Measurements from ENCODE around the gene SMDT1.
"Not testable (repeated sequence)": the region's sequence is repeated elsewhere in the genome, so short reads cannot be mapped to it uniquely, and the experiment has no call there.

Gene SMDT1

DNA sequence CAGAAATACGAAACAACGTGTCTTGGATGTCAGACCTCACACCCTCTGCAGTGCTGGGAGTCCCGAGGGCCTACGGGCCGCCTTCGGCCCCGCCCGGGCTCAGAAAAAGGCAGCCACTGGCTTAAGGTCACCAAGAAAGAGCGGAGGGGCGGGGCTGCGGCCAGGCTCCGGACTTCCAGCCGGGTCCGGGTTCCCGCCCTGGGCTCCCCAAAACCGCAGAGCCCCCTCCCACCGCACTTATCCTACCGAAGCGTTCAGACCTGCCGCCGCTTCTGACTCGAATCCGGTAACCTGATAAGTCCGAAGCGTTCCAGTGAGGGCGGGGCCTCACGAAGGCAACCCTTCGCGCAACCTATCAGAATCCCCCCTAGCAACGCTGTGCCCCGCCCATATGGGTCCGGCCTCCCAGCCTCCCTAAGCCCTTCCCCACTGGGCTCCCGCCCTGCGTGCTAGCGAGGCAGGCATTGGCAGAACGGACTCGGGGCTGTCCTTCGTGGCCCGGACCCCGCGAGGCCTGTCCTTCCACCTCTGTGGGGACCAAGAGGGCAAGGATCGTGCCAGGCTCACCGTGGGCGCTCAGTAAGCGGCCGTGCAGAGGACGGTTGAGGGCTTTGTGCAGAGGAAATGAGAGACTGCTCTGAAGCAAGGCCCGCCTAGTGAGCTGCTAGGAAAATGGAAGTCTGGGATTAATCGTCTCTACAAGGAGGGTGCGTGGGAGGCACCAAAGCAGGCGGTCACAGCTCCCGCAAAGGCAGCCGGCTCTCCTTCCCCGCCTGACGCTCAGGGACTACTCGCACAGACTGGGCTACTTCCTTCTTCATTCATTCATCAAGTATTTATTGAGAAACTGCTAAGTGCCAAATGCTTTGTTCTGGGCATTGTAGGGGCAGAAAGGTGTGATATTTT, 8.7 kb upstream of the SMDT1 start, which contains the start of gene NAGA:
TSS of gene NAGA (minus strand) at position 296 of the 906 bp plus-strand sequence. CDS start 515 bp downstream, outside the sequence.
- peak; percentile 97 for DNase-seq (ENCODE audit: low spot score)

DNA sequence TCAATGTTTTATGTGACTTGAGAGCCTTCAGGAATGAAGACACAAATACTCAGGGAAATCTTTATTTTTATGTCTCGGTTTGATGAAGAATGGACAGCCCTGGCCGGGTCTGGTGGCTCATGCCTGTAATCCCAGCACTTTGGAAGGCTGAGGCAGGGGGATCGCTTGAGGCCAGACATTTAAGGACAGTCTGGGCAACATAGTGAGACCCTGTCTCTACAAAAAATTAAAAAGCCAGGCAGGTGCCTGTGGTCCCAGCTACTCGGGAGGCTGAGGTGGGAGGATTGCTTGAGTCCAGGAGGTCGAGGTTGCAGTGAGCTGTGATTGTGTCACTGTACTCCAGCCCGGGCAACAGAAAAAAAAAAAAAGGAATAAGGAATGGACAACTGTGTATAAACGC, 8.0 kb upstream of the SMDT1 start:
- DNase-seq (ENCODE audit: low spot score), result not testable (repeated sequence)

DNA sequence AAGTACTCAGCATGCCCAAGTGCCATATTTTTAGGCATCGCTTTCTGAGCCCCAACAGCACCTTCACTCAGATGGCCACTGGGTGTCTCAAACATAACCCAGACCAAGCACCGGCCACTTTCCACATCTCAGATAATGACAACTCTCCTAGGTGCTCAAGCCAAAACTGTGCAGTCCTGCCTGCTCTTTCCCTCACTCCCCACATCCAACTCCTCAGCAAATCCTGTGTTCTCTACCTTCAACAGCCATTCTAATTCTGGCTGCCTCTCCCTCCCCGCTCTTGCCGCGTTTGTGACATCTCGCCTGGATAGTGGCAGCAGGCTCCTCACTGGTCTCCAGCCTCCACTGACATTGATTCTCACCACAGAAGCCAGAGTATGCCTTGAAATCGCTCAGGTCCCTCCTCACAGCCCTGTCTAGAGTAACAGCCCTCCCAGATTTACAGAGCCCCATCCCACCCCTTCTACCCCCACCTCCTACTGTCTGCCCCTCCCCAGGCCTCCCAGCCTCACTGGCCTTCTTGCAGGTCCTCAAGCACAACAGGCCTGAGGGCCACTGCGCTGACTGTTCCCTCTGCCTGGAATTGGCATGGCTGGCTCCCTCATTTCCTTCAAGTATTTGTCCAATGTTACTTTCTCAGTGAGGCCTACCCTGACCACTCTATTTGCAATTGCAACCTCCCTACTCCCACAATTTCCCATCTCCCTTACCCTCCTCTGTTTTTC, 6.7 kb upstream of the SMDT1 start:
- peak; percentile 29 for DNase-seq (ENCODE audit: low spot score)

DNA sequence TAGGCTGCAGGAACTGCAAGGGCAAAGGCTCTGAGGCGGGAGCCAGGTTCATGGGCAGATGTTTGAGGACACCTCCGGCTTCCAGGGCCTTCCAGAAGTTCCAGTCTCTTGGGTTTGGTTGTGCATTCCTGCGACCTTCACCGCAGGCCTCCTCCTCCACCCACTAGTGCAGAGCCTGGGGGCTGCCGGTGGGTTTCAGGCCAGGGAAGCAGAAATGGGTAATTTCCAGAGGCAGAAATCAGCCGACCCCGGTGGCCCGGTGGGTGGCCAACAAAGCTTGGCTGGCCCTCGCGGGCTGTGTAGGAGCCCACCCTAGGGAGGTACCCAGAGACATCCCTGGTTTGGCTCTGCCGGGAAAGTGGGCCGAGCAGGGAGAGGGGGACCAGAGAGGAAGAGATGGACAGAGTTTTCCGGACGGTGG, 5.9 kb upstream of the SMDT1 start:
- no peak for DNase-seq (ENCODE audit: low spot score)

DNA sequence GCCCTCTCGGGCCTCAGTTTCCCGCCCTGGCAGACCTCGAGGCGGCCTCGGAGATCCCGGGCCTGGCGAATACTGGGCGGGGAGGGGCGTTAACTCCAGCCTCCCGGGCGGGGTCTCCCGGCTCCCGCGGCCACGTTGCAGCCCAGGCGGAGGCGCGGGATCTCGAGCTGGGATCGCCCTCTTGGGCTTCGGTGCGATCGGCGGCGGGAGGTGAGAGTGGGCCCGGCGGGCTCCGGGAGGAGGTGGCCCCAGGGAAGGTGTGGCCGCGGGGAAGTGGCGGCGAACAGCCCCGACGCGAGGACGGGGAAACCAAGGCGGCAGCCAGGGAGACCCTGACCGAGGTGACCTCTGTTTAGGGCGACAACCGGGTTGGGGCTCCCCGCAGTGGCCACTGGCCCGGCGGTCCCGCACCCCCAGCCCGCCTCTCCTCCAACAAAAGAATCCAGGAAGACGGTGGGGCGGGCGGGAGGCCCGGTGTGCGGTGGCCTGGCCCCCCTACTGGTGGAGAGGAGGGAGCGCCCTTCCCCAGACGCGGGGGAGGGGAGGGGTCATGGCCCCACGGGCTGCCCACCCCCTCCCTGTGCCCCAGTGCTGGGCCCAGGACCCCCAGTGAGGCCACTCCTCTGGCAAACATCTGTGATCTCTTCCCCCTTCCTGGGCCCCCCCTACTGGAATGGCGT, 5.2 kb upstream of the SMDT1 start, which contains the start of gene PHETA2:
TSS of gene PHETA2 (plus strand) at position 117 of the 680 bp plus-strand sequence. CDS start 3,046 bp downstream, outside the sequence.
- no peak for DNase-seq (ENCODE audit: low spot score)

DNA sequence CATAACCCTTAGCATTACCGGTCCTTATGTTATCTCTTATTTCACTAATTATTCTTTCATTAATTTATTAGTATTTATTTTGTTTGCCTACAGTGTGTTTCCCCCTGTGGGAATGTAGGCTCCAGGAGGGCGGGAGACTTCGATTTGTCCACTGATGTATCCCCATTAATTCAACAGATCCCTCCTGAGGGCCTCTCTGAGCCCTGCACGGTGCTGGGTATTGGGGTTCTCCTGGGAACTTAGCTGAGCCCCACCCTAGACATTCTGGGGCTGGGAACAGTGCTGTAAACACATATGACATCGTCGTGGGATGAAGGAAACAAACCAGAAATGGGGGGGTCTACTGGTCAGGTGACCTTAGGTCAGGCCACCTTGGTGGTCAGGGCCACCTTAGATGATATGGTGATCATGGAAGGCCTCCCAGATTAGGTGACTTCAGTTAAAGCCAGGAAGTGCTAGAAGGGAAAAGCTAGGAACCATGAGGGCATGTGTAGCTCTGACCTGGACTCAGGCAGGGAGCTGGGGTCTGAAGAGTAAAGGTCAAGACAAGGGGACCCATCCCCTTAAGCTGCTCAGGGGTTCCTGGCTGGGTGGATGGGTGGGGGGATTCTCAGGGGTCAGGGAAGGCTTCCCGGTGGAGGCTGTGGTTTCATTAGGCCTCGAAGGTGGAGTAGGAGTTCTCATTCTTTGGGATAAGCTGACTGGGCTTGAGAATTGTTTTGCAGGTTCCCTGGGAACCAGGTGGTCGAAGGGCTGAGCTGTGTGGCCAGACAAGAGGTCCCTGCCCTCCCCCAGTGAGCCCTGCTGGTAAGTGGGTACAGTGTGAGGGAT, 4.4 kb upstream of the SMDT1 start:
- no peak for DNase-seq (ENCODE audit: low spot score)

DNA sequence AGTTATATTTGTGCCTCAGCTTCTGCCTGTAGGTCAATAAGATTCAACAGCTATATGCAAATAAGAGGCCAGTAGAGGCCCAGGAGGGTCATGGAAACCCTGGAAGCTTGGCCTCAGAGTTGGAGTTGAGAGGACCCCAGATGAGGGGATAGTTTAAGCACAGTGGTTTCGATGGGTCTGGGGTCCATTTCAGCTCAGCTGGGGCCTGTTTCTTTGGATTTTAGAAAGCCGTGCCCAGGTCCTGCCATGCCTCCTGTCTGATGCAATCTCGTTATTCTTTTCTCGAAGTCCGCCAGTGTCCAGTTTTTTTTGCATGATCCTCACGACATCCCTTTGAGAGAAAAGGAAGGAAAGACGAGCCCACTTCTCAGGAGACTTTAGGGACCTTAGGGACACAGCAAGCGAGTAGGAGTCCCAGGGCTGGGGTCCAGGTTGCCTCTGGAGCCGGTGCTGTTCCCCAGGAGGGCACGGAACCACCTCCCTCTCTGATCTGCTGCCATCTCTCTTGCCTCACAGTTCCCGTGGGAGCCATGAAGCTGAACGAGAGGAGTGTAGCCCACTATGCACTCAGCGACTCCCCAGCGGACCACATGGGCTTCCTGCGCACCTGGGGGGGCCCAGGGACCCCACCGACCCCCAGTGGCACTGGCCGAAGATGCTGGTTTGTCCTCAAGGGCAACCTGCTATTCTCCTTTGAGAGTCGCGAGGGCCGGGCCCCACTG, 2.6 kb upstream of the SMDT1 start:
- DNase-seq (ENCODE audit: low spot score), result no peak

DNA sequence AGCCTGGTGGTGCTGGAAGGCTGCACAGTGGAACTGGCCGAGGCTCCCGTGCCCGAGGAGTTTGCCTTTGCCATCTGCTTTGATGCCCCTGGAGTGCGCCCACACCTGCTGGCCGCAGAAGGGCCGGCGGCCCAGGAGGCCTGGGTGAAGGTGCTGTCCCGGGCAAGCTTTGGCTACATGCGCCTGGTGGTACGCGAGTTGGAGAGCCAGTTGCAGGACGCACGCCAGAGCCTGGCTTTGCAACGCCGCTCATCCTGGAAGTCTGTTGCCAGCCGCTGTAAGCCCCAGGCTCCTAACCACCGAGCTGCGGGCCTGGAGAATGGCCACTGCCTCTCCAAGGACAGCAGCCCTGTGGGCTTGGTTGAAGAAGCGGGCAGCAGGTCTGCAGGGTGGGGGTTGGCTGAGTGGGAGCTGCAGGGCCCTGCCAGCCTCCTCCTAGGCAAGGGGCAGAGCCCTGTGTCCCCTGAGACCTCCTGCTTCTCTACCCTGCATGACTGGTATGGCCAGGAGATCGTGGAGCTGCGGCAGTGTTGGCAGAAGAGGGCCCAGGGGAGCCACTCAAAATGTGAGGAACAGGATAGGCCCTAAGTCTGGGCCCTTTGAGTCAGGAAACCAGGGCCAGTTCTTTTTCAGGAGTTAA, 1.9 kb upstream of the SMDT1 start:
- no peak for DNase-seq (ENCODE audit: low spot score)

DNA sequence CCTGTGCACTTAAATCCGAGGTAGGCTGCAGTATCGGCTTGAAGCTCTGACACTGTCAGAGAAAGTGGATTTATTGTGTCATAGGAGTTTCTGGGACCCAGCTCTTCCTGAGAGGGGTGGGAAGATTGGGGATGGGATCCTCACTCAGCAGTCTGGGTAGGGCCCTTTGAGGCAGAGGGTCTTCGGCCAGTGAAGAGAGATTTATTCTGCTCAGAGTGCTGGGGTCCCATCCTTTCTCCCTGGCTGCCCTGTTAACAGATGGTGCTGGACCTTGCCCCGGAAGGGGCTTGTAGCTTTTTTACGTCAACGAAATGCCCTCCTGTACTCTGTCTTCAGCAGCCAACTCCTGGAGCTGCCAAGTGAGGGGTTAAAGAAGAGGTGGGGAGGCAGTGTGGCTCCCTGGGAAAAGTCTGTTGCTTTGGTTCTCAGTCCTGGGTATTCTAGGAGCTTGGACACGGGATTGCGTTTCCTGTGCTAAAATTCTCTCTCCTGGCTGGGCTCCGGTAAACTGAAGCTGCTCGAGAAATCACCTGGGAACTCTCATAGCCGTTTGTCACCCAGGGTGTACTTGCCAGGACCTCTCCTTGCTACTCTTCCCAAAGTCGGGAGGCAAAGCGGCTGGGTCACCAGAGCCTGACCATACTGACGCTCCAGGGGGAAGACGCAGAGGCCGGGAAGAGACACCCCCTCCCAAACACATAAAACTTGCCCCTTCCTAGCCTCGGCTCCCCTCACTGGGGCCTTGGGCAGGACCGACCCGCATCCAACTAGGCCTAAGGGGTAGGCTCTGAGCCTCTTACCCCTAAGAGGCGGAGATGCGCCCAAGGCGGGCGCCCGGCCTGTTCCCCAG, 806 bp upstream of the SMDT1 start:
- no peak for DNase-seq (ENCODE audit: low spot score)

DNA sequence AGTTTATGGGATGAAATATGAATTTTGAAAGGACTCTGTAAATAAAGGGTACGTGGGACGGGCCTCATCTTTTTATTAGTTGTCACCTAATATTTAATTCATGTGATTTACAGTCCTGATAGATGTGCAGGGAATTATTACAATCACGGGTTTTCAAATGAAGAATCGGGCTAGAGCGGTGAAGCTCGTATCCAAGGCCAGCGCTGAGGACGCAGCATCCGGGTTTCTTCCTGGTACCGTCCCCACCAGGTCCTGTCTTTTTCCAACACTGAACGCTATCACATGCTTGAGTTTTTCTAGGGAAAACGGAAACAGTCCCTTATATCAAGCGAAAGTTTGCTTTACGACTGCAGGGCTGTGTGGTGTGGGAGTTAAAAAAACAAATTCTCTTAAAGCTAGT, 787 bp downstream of the SMDT1 start:
- no peak for DNase-seq (ENCODE audit: low spot score)

DNA sequence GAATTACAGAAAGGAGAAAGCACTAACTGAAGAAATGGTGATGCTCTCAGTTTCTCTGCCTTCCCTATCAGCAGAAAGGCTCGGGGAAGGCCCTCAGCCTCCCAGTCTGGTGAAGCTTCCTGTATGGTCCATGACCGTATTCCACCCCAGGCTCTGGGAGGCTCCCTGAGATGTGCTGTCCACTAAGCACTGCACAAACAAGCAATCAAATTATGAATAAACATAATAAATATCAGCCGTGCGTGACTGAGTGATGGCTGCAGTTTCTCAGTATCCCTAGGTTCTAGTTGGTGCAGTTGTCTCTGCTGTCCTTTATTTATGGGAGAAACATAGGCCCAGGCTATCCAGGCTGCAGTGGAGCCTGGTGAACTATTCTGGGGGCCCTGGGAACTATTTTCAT, 3.6 kb downstream of the SMDT1 start:
- DNase-seq (ENCODE audit: low spot score), result no peak

DNA sequence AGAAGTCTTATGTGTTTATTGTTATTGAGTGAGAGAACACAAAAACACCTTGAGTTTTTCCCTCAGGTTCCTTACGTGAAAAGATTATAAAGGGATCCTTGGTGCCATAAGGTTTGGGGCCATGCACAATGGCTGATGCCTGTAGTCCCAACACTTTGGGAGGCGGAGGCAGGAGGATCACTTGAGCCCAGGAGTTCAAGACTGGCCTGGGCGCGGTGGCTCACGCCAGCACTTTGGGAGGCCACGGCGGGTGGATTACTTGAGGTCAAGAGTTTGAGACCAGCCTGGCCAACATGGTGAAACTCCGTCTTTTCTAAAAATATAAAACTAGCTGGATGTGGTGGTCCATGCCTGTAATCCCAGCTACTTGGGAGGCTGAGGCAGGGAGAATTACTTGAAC, 5.4 kb downstream of the SMDT1 start:
- no peak for DNase-seq (ENCODE audit: low spot score)

DNA sequence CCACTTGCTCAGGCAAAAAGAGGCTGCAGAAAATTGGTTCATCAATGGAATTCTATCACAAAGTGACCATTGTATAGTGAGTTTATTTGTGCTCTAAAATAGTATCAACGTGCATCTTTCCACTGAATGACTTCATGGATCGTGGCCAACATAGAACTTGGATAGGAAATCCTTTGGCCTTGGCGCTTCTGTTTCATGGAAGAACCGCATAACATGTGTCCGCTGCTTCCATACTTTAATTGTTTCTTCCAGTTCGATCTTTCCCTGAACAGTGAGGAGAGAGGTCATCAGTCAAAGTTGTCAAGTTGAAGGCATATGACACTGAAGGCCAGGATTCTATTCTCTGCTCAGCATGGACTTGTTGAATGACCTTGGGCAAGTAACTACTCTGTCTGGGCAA, 6.6 kb downstream of the SMDT1 start:
- no peak for DNase-seq (ENCODE audit: low spot score)

DNA sequence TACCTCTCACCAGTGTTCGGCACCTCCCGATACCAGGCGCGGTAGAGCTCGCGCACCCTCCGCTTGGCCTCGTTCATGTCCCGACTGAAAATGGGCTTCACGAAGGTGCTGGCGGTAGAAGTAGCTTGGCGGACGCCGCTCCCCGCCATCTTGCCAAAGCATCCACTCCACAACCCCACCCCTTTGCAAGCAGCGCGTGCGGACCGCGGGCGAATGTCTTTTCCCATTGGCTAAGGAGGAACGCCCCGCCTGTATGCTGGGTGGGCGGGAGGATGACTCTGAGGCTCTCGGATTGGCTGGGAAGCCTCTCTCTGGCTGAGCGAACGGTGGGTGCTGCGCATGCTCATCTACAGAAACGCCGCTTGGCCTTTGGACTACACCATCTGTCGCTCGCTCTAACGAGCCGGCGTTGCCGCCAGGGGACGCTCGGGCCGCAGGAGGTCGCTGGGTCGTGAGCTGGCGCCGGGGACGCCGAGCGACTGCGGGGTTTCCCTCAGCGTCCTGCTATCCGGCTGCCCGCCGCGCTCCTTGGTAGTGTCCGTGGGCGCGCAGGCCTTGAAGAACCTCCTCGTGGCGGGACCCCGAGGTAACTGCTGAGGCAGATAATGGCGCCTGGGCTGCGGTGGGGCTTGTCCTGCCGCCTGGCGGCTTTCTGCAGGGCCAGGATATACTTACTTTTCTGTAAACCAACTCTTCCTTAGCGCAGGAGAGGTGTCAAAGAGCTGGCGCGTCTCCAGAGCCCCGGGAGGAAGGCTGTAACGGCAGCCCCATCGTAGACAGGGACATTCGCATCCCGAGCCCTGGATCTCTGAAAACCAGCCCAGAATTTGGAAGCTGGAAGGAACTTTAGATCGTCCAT, 11.3 kb downstream of the SMDT1 start, which contains the start of gene NDUFA6:
TSS of gene NDUFA6 (minus strand) at position 177 of the 859 bp plus-strand sequence. CDS start at position 149, 28 bp downstream.
- peak; percentile 99 for DNase-seq (ENCODE audit: low spot score)

DNA sequence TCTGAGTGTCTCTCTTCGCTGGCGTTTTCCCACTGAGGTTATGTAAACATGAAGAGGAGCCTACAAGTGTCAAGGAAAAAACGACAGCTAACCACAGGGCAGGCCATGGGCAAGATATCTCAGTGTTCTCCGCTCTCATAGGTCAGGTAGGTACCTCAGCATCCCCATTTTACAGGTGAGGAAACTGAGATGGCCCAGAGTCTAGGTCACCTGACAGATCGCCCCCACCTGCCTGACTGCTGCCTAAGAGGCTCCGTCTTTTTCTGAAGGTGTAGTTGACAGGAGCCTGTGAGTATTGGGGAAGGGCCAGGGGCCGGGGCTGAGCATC, 11.9 kb downstream of the SMDT1 start:
- DNase-seq (ENCODE audit: low spot score), result no peak

DNA sequence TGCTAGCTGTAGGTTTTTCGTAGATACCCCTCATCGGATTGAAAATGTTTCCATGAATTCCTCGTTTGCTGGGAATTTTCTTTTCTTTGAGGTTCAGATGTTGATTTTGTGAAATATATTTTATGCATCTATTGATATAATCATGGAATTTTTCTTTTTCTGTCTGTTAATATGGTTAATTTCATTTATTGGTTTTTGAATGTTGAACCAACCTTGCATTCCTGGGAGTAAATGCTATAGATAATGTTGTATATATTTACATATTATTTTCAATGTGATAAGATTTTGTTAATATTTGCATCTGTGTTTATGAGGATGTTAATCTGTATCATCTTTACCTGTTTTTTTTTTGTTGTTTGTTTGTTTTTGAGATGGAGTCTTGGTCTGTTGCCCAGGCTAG, 21.7 kb downstream of the SMDT1 start:
- no peak for DNase-seq (ENCODE audit: low spot score)

DNA sequence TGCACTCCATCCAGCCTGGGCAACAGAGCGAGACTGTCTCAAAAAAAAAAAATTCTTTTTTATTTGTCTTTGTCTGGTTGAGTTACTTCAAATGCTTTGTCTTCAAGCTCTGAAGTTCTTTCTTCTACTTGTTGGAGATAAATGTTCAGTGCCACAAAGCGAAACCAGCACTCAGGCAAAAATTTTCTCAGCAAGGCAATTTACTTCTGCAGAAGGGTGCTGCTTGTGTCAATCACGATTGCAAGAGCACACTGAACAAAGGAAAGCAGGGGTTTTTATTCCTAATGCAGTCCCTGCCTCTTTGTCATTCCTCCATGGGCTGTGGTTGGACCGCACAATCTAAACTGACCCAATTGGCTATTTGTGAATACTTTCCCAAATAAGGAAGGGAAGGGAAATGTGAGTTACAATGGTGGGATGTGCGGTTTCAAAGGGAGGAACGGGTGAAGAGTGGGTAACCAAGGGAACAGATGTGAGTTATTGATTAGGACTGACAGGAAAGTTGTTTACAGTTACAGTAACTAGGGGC, 24.9 kb downstream of the SMDT1 start:
- DNase-seq (ENCODE audit: low spot score), result not testable (repeated sequence)

DNA sequence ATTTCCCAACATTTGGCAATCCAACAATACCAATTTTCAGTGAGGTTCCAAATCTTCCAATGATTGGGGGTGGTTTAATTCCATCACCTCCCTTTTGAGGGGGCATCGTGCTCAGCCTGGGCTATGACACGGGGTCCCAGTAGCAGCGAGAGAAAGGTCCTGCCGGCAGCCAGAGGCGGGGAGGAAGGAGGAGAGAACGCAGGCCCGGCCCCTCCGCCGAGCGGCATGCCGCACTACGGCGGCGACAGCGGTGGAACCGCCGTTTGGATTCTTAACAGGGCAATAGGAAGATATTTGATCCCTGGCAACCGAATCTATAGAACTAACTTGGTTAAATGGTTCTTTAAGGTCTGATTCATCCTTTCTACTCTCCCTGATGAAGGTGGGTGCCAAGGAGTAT, 29.3 kb downstream of the SMDT1 start:
- DNase-seq (ENCODE audit: low spot score), result no peak
